Vagina (tissue), 2 donors: ENCODE results near the gene PMM1. TPM values are rescaled to one million over a fixed set of nuclear protein-coding genes. Genes with fewer than 3 reads are reported as not detected.
A peak's percentile ranks its signal among the peaks of the same experiment; 100 is the strongest.
"Not testable (repeated sequence)": the region's sequence is repeated elsewhere in the genome, so short reads cannot be mapped to it uniquely, and the experiment has no call there.

Experiments used
- DNase-seq, 2 donors: peaks; one replicate each; pipeline ENCODE4 v3.0.0-alpha.2; 2017; ENCODE audit errors: extremely low spot score in 2 of 2
- H3K27ac ChIP-seq: fragments of 200-600 bp; sonication (generic); one replicate; pipeline ENCODE4 v1.5.1; 2019
- H3K27me3 ChIP-seq: fragments of 200-600 bp; sonication (generic); one replicate; pipeline ENCODE4 v1.5.1; 2019
- H3K36me3 ChIP-seq, 2 donors: fragments of 200-600 bp; sonication (generic); one replicate each; pipeline ENCODE4 v1.5.1; 2017 to 2019
- H3K4me1 ChIP-seq: fragments of 200-600 bp; sonication (generic); one replicate; pipeline ENCODE4 v1.5.1; 2019
- H3K4me3 ChIP-seq, 2 donors: fragments of 200-600 bp; sonication (generic); 1 replicate in 1 of 2; 2 replicates in 1 of 2; pipeline ENCODE4 v1.5.1; 2016 to 2019
- H3K9me3 ChIP-seq: fragments of 200-600 bp; sonication (generic); one replicate; pipeline ENCODE4 v1.5.1; 2019
- CTCF ChIP-seq, 3 experiments: fragments of 450-650 bp in 2 of 3; fragments of 200-600 bp in 1 of 3; sonication (generic) in 1 of 3; IDR thresholded peaks; one replicate each; pipeline ENCODE4 v1.5.1; 2017 to 2019; ENCODE audit warnings: antibody characterized with exemption in 3 of 3, mild to moderate bottlenecking in 2 of 3, moderate library complexity in 2 of 3
- POLR2A ChIP-seq, 2 donors: fragments of 450-650 bp; IDR thresholded peaks; one replicate each; pipeline ENCODE4 v1.6.1; 2017; ENCODE audit warnings: antibody characterized with exemption in 2 of 2, mild to moderate bottlenecking in 2 of 2, moderate library complexity in 2 of 2
- POLR2AphosphoS5 ChIP-seq, 2 donors: sonication (generic); formaldehyde crosslinking; IDR thresholded peaks; one replicate each; pipeline ENCODE4 v1.9.0; 2017; ENCODE audit warnings: antibody characterized with exemption in 2 of 2, mild to moderate bottlenecking in 2 of 2, low read depth in 1 of 2; ENCODE audit not compliant: insufficient read depth in 1 of 2
- intact Hi-C: fragments of 100-400 bp; cut with DNase I; formaldehyde crosslinking; loops from one replicate; pipeline ENCODE4 v1.15.1; 2023
- total RNA-seq: library from RNA; depleted of rRNA; stranded (reverse); fragments of >200 nt; gene quantifications from one replicate; pipeline ENCODE4 v1.2.3, GENCODE V29; 2016

The PMM1 gene
- total RNA-seq, 1 donor from 2014 or later = 40.8 TPM

DNA sequence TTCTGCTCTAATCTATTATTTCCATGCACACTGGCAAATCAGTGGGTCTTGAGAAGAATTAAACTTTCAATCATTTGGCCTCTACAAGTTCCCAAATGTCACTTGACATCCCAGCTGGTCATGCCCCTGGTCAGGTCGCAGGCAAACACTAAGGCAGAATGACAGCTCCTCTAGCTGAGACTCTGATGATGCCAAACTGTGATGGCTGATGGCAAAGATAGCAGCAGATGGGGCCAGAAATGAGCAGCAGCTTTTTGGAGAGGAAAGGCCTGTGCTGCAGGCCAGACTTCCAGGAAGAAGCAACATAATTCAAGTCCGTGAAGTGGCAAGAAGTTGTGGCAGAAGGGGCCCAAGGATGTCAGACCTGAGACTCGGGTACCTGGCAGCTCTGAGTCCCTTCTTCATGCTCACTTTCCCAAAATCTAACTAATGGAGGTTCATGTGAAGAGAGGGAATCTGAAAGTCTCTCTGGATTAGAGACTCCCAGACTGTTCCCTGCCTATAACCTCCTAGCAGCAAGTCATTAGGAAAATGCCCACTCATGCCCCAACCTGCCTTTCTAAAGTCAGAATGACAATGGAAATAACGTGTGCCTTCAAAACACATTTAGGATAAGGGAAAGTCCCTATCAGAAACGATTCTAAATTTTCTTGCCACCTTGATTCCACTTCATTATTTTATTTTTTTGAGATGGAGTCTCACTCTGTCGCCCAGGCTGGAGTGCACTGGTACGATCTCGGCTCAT lies 9.4 kb upstream of the PMM1 start:
- intact Hi-C loops = no loop called here
- no peaks in the 10 kb centered on the region for H3K27me3 ChIP-seq
- peaks cover 0 to 15% of the 10 kb centered on the region in 2 donors for H3K36me3 ChIP-seq
- H3K27ac ChIP-seq = no peak overlapping the region
- TF ChIP-seq POLR2AphosphoS5 (IDR thresholded peaks at IDR 0.05; ENCODE audit: insufficient read depth in 1 of 2, low read depth in 1 of 2) = no peak
- no peak for TF ChIP-seq POLR2A (IDR thresholded peaks at IDR 0.05)
- no peak for TF ChIP-seq CTCF (IDR thresholded peaks at IDR 0.05)
- no peaks in the 10 kb centered on the region for H3K9me3 ChIP-seq
- H3K4me1 ChIP-seq = peaks cover 24% of the 10 kb centered on the region
- no peak overlapping the region for H3K4me3 ChIP-seq
- no peak for DNase-seq

GRCh38 chr22:41598081-41598480 lies 8.4 kb upstream of the PMM1 start:
- no peaks in the 10 kb centered on the region for H3K9me3 ChIP-seq
- intact Hi-C loops = no loop called here
- H3K27ac ChIP-seq = no peak overlapping the region
- no peak overlapping the region for H3K4me3 ChIP-seq
- DNase-seq = no peak
- H3K27me3 ChIP-seq = no peaks in the 10 kb centered on the region
- peaks cover 24% of the 10 kb centered on the region for H3K4me1 ChIP-seq
- H3K36me3 ChIP-seq = peaks cover 0 to 9% of the 10 kb centered on the region in 2 donors
- no peak for TF ChIP-seq CTCF (IDR thresholded peaks at IDR 0.05)

DNA sequence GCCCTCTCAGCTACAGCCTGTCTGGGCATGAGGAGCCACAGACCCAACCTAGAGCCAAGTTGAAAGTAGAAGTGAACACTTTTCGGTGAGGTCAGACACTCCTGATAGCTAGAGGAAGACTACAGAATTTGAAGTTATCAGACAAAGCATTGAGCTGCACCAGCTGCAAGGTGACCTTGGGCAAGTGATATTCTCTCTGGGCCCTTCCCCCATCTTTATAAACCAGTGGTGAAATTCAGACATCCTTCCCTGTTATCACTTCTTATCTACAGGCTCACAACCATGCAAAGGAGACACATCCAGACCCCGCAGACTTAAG lies 8.0 kb upstream of the PMM1 start:
- intact Hi-C loops = no loop called here
- no peak for DNase-seq
- no peaks in the 10 kb centered on the region for H3K9me3 ChIP-seq
- peaks cover 24% of the 10 kb centered on the region for H3K4me1 ChIP-seq
- H3K27me3 ChIP-seq = no peaks in the 10 kb centered on the region
- H3K4me3 ChIP-seq = no peak overlapping the region
- peak overlapping the region; percentile 4 for H3K27ac ChIP-seq
- TF ChIP-seq POLR2AphosphoS5 (IDR thresholded peaks at IDR 0.05; ENCODE audit: insufficient read depth in 1 of 2, low read depth in 1 of 2) (peak in 1 of 2 donors; percentile 2), POLR2A (IDR thresholded peaks at IDR 0.05) (no peak)
- H3K36me3 ChIP-seq = peaks cover 0 to 4% of the 10 kb centered on the region in 2 donors

DNA sequence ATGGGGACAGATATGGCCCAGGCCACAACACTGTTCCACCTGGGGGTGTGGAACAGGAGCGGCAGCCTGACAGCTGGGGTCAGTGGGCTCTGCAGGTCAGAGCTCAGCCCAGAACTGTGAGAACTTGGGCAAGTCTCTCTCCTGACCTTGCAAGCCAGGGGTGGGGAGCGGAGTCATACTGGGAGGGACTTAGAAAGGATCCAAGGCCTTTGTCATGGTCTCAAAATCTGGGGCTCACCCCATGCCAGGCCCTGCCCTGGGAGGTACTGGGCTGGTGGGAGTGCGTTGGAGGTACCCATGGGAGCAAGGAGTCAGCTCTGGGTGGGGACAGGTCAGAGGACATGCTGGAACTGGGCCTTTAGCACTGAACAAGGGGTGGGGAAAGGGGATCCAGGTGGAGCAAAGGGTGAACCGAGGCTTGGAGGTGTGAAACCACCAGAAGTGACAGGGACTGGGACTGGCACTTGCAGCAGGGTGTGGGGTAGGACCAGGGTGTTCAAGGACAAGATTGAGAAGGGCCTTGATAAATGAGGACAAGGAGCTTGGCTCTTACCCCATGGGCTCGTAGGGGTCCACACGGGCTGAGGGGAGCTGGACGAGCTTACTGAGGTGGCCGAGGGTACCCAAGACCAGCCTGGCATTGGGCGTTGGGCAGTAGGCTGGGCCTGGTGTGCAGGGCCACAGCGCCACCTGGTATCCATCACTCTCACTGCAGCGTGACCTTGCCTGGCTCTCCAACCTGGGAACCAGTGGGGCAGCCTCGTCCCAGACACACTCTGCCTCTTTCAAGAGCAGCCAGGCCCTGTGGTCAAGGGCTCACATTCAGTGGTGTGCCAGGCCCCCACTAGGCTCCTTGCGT lies 7.4 kb upstream of the PMM1 start:
- peak overlapping the region; percentile 4 for H3K27ac ChIP-seq

GRCh38 chr22:41595703-41596102 lies 6.1 kb upstream of the PMM1 start:
- DNase-seq = no peak
- Histone ChIP-seq H3K36me3 (no peaks in the 10 kb centered on the region), H3K9me3 (no peaks in the 10 kb centered on the region), H3K4me3 (no peak overlapping the region), H3K27ac (no peak overlapping the region), H3K27me3 (no peaks in the 10 kb centered on the region), H3K4me1 (peaks cover 24% of the 10 kb centered on the region)
- intact Hi-C loops = no loop called here
- no peak for TF ChIP-seq POLR2AphosphoS5 (IDR thresholded peaks at IDR 0.05; ENCODE audit: insufficient read depth in 1 of 2, low read depth in 1 of 2)
- no peak for TF ChIP-seq CTCF (IDR thresholded peaks at IDR 0.05)
- TF ChIP-seq POLR2A (IDR thresholded peaks at IDR 0.05) = no peak

More for the DNA sequence above, 7.4 kb upstream of the PMM1 start:
- Histone ChIP-seq H3K27me3 (no peaks in the 10 kb centered on the region), H3K4me3 (no peak overlapping the region), H3K36me3 (no peaks in the 10 kb centered on the region), H3K9me3 (no peaks in the 10 kb centered on the region), H3K4me1 (peaks cover 24% of the 10 kb centered on the region)
- intact Hi-C loops = no loop called here
- DNase-seq = no peak
- TF ChIP-seq POLR2AphosphoS5 (IDR thresholded peaks at IDR 0.05; ENCODE audit: insufficient read depth in 1 of 2, low read depth in 1 of 2) = peak in 1 of 2 donors; percentile 17
- TF ChIP-seq CTCF (IDR thresholded peaks at IDR 0.05) = peak; percentile 14 to 63 (median 62)
- TF ChIP-seq POLR2A (IDR thresholded peaks at IDR 0.05) = no peak

DNA sequence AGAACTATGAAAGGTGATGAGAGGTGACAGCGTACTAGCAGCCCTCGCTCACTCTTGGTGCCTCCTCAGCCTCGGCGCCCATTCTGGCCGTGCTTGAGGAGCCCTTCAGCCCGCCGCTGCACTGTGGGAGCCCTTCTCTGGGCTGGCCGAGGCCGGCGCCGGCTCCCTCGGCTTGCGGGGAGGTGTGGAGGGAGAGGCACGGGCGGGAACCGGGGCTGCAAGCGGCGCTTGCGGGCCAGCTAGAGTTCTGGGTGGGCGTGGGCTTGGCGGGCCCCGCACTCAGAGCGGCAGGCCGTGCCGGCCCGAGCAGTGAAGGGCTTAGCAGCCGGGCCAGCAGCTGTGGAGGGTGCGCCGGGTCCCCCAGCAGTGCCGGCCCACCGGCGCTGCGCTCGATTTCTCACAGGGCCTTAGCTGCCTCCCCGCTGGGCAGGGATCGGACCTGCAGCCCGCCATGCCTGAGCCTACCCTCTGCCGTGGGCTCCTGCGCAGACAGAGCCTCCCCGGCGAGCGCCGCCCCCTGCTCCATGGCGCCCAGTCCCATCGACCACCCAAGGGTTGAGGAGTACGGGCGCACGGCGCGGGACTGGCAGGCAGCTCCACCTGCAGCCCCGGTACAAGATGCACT lies 3.8 kb upstream of the PMM1 start:
- DNase-seq, H3K27ac ChIP-seq, intact Hi-C loops, H3K9me3 ChIP-seq, H3K4me3 ChIP-seq, H3K36me3 ChIP-seq, H3K27me3 ChIP-seq: not testable (repeated sequence)
- peaks cover 27% of the 10 kb centered on the region for H3K4me1 ChIP-seq
